Uterus (tissue), 4 donors: ENCODE measurements around the gene CLMN. TPM values are rescaled to one million over a fixed set of nuclear protein-coding genes. Genes with fewer than 3 reads are reported as not detected.

Experiments
- DNase-seq, 2 donors: peaks; one replicate each; pipeline ENCODE4 v3.0.0-alpha.2; 2019 to 2020
- H3K27ac ChIP-seq, 2 donors: fragments of 200-600 bp; sonication (generic); 1 replicate in 1 of 2; 2 replicates in 1 of 2; pipeline ENCODE4 v1.5.1; 2016 to 2018
- H3K27me3 ChIP-seq, 2 donors: fragments of 200-600 bp; sonication (generic); one replicate each; pipeline ENCODE4 v1.5.1; 2018 to 2019; ENCODE audit warnings: control low read depth in 1 of 2
- H3K36me3 ChIP-seq, 2 donors: fragments of 200-600 bp; sonication (generic); one replicate each; pipeline ENCODE4 v1.5.1; 2019; ENCODE audit warnings: control low read depth in 1 of 2
- H3K4me1 ChIP-seq, 2 donors: fragments of 200-600 bp; sonication (generic); one replicate each; pipeline ENCODE4 v1.5.1; 2018 to 2019; ENCODE audit warnings: control low read depth in 1 of 2
- H3K4me3 ChIP-seq, 2 donors: fragments of 200-600 bp; sonication (generic); 1 replicate in 1 of 2; 2 replicates in 1 of 2; pipeline ENCODE4 v1.5.1; 2018 to 2019; ENCODE audit warnings: mild to moderate bottlenecking in 1 of 2
- H3K9me3 ChIP-seq, 2 donors: fragments of 200-600 bp; sonication (generic); one replicate each; pipeline ENCODE4 v1.5.1; 2019; ENCODE audit warnings: control low read depth in 1 of 2
- CTCF ChIP-seq, 4 experiments: fragments of 200-600 bp in 2 of 4; fragments of 450-650 bp in 2 of 4; sonication (generic) in 2 of 4; IDR thresholded peaks; one replicate each; pipeline ENCODE4 v1.5.1; 2016 to 2019; ENCODE audit warnings: antibody characterized with exemption in 4 of 4, mild to moderate bottlenecking in 2 of 4, moderate library complexity in 1 of 4
- POLR2A ChIP-seq, 2 donors: fragments of 450-650 bp; IDR thresholded peaks; one replicate each; pipeline ENCODE4 v1.6.1; 2016; ENCODE audit warnings: antibody characterized with exemption in 2 of 2, mild to moderate bottlenecking in 1 of 2, moderate library complexity in 1 of 2
- intact Hi-C: fragments of 100-400 bp; cut with DNase I; formaldehyde crosslinking; loops from one replicate; pipeline ENCODE4 v1.15.1; 2023; ENCODE audit warnings: low total_unique reads
- total RNA-seq, 4 donors: library from RNA; depleted of rRNA in 3 of 4; stranded (reverse); fragments of >200 nt in 3 of 4; gene quantifications; one replicate each; pipeline versions ENCODE4 v1.1.0 to v1.2.4, GENCODE V29; 2014 to 2023
- donor health status: DM: yes; HTN: yes; CAD: no.

CLMN gene
- total RNA-seq, 4 donors from 2014 or later = 5.0 to 55.0 (median 12.4) TPM

- H3K9me3 ChIP-seq = no peaks in the 10 kb centered on the region
- H3K27ac ChIP-seq = no peak overlapping the region
- no peaks in the 10 kb centered on the region for H3K27me3 ChIP-seq
- DNase-seq = no peak
- H3K4me1 ChIP-seq = no peaks in the 10 kb centered on the region
- intact Hi-C loops = no loop called here
- no peaks in the 10 kb centered on the region for H3K36me3 ChIP-seq
- TF ChIP-seq POLR2A (IDR thresholded peaks at IDR 0.05) (no peak), CTCF (IDR thresholded peaks at IDR 0.05) (no peak)
- no peak overlapping the region for H3K4me3 ChIP-seq
Observed at GRCh38 chr14:95296966-95297365, 22.7 kb downstream of the CLMN start.

GRCh38 chr14:95295600-95296376 lies 23.9 kb downstream of the CLMN start:
- intact Hi-C loops = no loop called here
- no peak overlapping the region for H3K27ac ChIP-seq

GRCh38 chr14:95294834-95295599 lies 24.7 kb downstream of the CLMN start:
- Histone ChIP-seq H3K27me3 (no peaks in the 10 kb centered on the region), H3K9me3 (no peaks in the 10 kb centered on the region), H3K36me3 (no peaks in the 10 kb centered on the region), H3K27ac (peak overlapping the region; percentile 44 to 63), H3K4me1 (no peaks in the 10 kb centered on the region), H3K4me3 (no peak overlapping the region)
- TF ChIP-seq POLR2A (IDR thresholded peaks at IDR 0.05) (no peak), CTCF (IDR thresholded peaks at IDR 0.05) (no peak)
- no peak for DNase-seq
- intact Hi-C loops = no loop called here

More at GRCh38 chr14:95295600-95296376, 23.9 kb downstream of the CLMN start:
- H3K9me3 ChIP-seq = no peaks in the 10 kb centered on the region
- H3K36me3 ChIP-seq = no peaks in the 10 kb centered on the region
- H3K4me3 ChIP-seq = no peak overlapping the region
- no peak for DNase-seq
- no peak for TF ChIP-seq POLR2A (IDR thresholded peaks at IDR 0.05)
- H3K27me3 ChIP-seq = no peaks in the 10 kb centered on the region
- H3K4me1 ChIP-seq = no peaks in the 10 kb centered on the region

- Histone ChIP-seq H3K4me3 (no peak overlapping the region), H3K36me3 (no peaks in the 10 kb centered on the region), H3K9me3 (no peaks in the 10 kb centered on the region), H3K27ac (peak overlapping the region; percentile 44 to 63), H3K4me1 (no peaks in the 10 kb centered on the region), H3K27me3 (no peaks in the 10 kb centered on the region)
- DNase-seq = no peak
- intact Hi-C loops = no loop called here
- TF ChIP-seq CTCF (IDR thresholded peaks at IDR 0.05) (no peak), POLR2A (IDR thresholded peaks at IDR 0.05) (no peak)
Observed at GRCh38 chr14:95294320-95294719, 25.4 kb downstream of the CLMN start.

GRCh38 chr14:95293449-95293848 lies 26.3 kb downstream of the CLMN start:
- Histone ChIP-seq H3K27ac (peak overlapping the region; percentile 44 to 63), H3K4me1 (no peaks in the 10 kb centered on the region), H3K36me3 (no peaks in the 10 kb centered on the region), H3K9me3 (no peaks in the 10 kb centered on the region), H3K4me3 (no peak overlapping the region), H3K27me3 (no peaks in the 10 kb centered on the region)
- DNase-seq = no peak
- no peak for TF ChIP-seq POLR2A (IDR thresholded peaks at IDR 0.05)
- TF ChIP-seq CTCF (IDR thresholded peaks at IDR 0.05) = no peak
- intact Hi-C loops = no loop called here
